ENCODE results near the gene LRRFIP1.
"Not testable (repeated sequence)": the region's sequence is repeated elsewhere in the genome, so short reads cannot be mapped to it uniquely, and the experiment has no call there.

The LRRFIP1 gene

GRCh38 chr2:237759176-237759575 lies 131.8 kb downstream of the LRRFIP1 start:
- Histone ChIP-seq H3K27ac (no peak overlapping the region), H3K27me3 (ENCODE audit: control insufficient read depth, insufficient read depth, low read length) (no peaks in the 10 kb centered on the region), H3K4me2 (ENCODE audit: low read length) (no peak overlapping the region), H3K4me3 (ENCODE audit: low read depth, low read length) (no peak overlapping the region), H3K36me3 (ENCODE audit: control insufficient read depth, insufficient read depth, low read length) (no peaks in the 10 kb centered on the region), H3K79me2 (no peaks in the 10 kb centered on the region), H3K9ac (no peak overlapping the region), H2AFZ (no peak overlapping the region), H3K9me3 (ENCODE audit: control insufficient read depth, low read length) (no peaks in the 10 kb centered on the region), H3K4me1 (no peaks in the 10 kb centered on the region)
- TF ChIP-seq, protein P1, sequence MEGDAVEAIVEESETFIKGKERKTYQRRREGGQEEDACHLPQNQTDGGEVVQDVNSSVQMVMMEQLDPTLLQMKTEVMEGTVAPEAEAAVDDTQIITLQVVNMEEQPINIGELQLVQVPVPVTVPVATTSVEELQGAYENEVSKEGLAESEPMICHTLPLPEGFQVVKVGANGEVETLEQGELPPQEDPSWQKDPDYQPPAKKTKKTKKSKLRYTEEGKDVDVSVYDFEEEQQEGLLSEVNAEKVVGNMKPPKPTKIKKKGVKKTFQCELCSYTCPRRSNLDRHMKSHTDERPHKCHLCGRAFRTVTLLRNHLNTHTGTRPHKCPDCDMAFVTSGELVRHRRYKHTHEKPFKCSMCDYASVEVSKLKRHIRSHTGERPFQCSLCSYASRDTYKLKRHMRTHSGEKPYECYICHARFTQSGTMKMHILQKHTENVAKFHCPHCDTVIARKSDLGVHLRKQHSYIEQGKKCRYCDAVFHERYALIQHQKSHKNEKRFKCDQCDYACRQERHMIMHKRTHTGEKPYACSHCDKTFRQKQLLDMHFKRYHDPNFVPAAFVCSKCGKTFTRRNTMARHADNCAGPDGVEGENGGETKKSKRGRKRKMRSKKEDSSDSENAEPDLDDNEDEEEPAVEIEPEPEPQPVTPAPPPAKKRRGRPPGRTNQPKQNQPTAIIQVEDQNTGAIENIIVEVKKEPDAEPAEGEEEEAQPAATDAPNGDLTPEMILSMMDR (IDR thresholded peaks at IDR 0.05), result no peak

DNA sequence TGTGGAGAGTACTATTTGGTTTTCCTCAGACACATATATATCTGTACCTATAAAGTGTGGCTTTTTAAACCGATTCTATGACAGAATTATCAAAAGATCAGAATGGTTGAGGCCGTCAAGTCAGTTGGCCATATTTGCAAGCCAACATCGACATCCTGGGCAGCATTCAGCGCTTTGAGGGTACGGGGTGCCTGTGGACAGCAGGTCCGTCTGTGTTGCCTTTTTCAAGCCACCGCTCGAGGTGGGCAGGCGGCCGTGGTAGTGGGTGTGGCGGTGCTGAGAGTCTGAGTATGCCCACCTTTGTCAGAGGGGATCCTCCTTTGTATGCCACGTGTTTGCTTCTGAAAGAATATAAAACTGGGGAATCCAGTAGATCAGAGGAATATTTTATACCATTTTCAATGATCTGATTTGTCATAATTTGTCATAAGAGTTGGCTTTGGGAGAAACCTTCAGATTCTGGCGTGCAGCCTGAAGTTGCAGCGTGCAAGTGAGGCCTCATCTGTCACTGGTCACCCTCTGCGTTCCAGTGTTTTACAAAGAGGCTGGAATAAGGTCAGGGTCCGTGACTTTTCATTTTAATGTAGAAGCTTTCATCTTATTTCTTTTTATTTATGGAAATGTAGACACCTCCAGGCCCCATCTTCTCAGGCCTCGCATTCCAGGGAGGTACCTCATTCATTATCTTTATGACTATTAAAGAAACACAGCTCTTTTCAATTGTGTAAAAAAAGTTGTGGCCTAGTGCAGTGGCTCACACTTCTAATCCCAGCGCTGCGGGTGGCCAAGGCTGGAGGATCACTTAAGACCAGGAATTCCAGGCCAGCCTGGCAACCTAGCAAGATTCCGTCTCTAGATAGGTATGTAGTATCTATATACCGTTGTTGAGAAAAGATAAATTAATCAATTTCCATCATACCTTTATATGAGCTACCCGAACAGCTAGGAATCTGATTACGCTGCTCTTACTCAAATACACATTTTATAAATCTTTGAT lies 133.4 kb downstream of the LRRFIP1 start:
- no peak overlapping the region for H3K4me2 ChIP-seq (ENCODE audit: low read length)
- no peak overlapping the region for H3K4me3 ChIP-seq (ENCODE audit: low read depth, low read length)
- no peak overlapping the region for H3K9ac ChIP-seq
- no peak overlapping the region for H2AFZ ChIP-seq
- H3K27ac ChIP-seq, result no peak overlapping the region
- H3K36me3 ChIP-seq (ENCODE audit: control insufficient read depth, insufficient read depth, low read length), result no peaks in the 10 kb centered on the region
- H3K27me3 ChIP-seq (ENCODE audit: control insufficient read depth, insufficient read depth, low read length), result no peaks in the 10 kb centered on the region
- H3K9me3 ChIP-seq (ENCODE audit: control insufficient read depth, low read length), result no peaks in the 10 kb centered on the region
- H3K4me1 ChIP-seq, result no peaks in the 10 kb centered on the region
- H3K79me2 ChIP-seq, result no peaks in the 10 kb centered on the region
- TF ChIP-seq, protein P1 (IDR thresholded peaks at IDR 0.05), result no peak

GRCh38 chr2:237762291-237763182 lies 135.2 kb downstream of the LRRFIP1 start:
- not testable (repeated sequence) for H3K4me2 ChIP-seq (ENCODE audit: low read length); H3K27me3 ChIP-seq (ENCODE audit: control insufficient read depth, insufficient read depth, low read length); H2AFZ ChIP-seq; H3K36me3 ChIP-seq (ENCODE audit: control insufficient read depth, insufficient read depth, low read length); H3K79me2 ChIP-seq; H3K4me1 ChIP-seq; H3K9me3 ChIP-seq (ENCODE audit: control insufficient read depth, low read length); H3K27ac ChIP-seq; H3K9ac ChIP-seq; H3K4me3 ChIP-seq (ENCODE audit: low read depth, low read length)

- no peaks in the 10 kb centered on the region for H3K79me2 ChIP-seq
These were observed 136.4 kb downstream of the LRRFIP1 start for GRCh38 chr2:237763812-237764211.

GRCh38 chr2:237765122-237765521 lies 137.7 kb downstream of the LRRFIP1 start:
- H3K79me2 ChIP-seq; H3K4me3 ChIP-seq (ENCODE audit: low read depth, low read length); H3K9me3 ChIP-seq (ENCODE audit: control insufficient read depth, low read length); H3K27ac ChIP-seq; H2AFZ ChIP-seq; H3K4me1 ChIP-seq; H3K27me3 ChIP-seq (ENCODE audit: control insufficient read depth, insufficient read depth, low read length); H3K9ac ChIP-seq; H3K36me3 ChIP-seq (ENCODE audit: control insufficient read depth, insufficient read depth, low read length); H3K4me2 ChIP-seq (ENCODE audit: low read length): not testable (repeated sequence)

More at GRCh38 chr2:237763812-237764211, 136.4 kb downstream of the LRRFIP1 start:
- Histone ChIP-seq H3K4me2 (ENCODE audit: low read length) (no peak overlapping the region), H3K27me3 (ENCODE audit: control insufficient read depth, insufficient read depth, low read length) (no peaks in the 10 kb centered on the region), H2AFZ (no peak overlapping the region), H3K9ac (no peak overlapping the region), H3K27ac (no peak overlapping the region), H3K9me3 (ENCODE audit: control insufficient read depth, low read length) (no peaks in the 10 kb centered on the region), H3K4me1 (no peaks in the 10 kb centered on the region), H3K36me3 (ENCODE audit: control insufficient read depth, insufficient read depth, low read length) (no peaks in the 10 kb centered on the region), H3K4me3 (ENCODE audit: low read depth, low read length) (no peak overlapping the region)
- TF ChIP-seq, protein P1 (IDR thresholded peaks at IDR 0.05), result no peak

All from parathyroid adenoma (tissue), 2 donors.